SK-N-SH (cell line): ENCODE results near the gene USP16. TPM values are rescaled to one million over a fixed set of nuclear protein-coding genes. Genes with fewer than 3 reads are reported as not detected.

Experiments
- CTCF ChIA-PET: fragments of 300-600, 350-600 bp; formaldehyde crosslinking; extraction: SDS; loops from one replicate; lab custom pipeline; 2021; lab: Yijun Ruan, JAX
- POLR2A ChIA-PET: fragments of 350-600 bp; sonication (Branson Sonifier 250); formaldehyde crosslinking; extraction: SDS; loops from one replicate; lab custom pipeline; 2020; ENCODE audit warnings: antibody characterized with exemption, inconsistent platforms; lab: Yijun Ruan, JAX
- DNase-seq: peaks from one replicate; pipeline ENCODE4 v3.0.0; 2012
- H2AFZ ChIP-seq: fragments of 200-600 bp; sonication (generic); 2 replicates; pipeline ENCODE4 v1.8.1; 2016; ENCODE audit warnings: antibody characterized with exemption, mild to moderate bottlenecking, low read depth
- H3F3A ChIP-seq: fragments of 200-600 bp; sonication (generic); replicated peaks from 2 replicates; pipeline ENCODE3; 2016; ENCODE audit warnings: antibody characterized with exemption, mild to moderate bottlenecking; ENCODE audit not compliant: insufficient read depth
- H3K27ac ChIP-seq, 2 experiments: fragments of 200-500 bp in 1 of 2; fragments of 200-600 bp in 1 of 2; sonication (Bioruptor generic) in 1 of 2; sonication (generic), shearing (Covaris generic) in 1 of 2; 2 replicates each; pipeline versions ENCODE4 v1.5.1 to v1.6.1; 2014 to 2016; ENCODE audit warnings: low read depth in 2 of 2, inconsistent platforms in 1 of 2, low read length in 1 of 2, mild to moderate bottlenecking in 1 of 2, mixed read lengths in 1 of 2
- H3K27me3 ChIP-seq: fragments of 200-600 bp; sonication (generic), shearing (Covaris generic); 2 replicates; pipeline ENCODE4 v1.6.1; 2016; ENCODE audit warnings: mixed run types; ENCODE audit not compliant: insufficient read depth
- H3K36me3 ChIP-seq, 2 experiments: fragments of 200-500 bp in 1 of 2; fragments of 200-600 bp in 1 of 2; sonication (Bioruptor generic) in 1 of 2; sonication (generic) in 1 of 2; replicated peaks in 1 of 2; 2 replicates each; pipeline versions ENCODE3 to v1.5.1; 2014 to 2016; ENCODE audit warnings: low read length in 1 of 2, mild to moderate bottlenecking in 1 of 2; ENCODE audit not compliant: insufficient read depth in 2 of 2, control insufficient read depth in 1 of 2
- H3K4me1 ChIP-seq, 2 experiments: fragments of 200-500 bp in 1 of 2; fragments of 200-600 bp in 1 of 2; sonication (Bioruptor generic) in 1 of 2; sonication (generic), shearing (Covaris generic) in 1 of 2; 2 replicates each; pipeline versions ENCODE4 v1.5.1 to v1.6.1; 2014 to 2016; ENCODE audit warnings: low read depth in 1 of 2, low read length in 1 of 2, mixed run types in 1 of 2; ENCODE audit not compliant: insufficient read depth in 2 of 2, control insufficient read depth in 1 of 2
- H3K4me2 ChIP-seq: fragments of 200-600 bp; sonication (generic), shearing (Covaris generic); 2 replicates; pipeline ENCODE4 v1.6.1; 2017; ENCODE audit warnings: mixed run types
- H3K4me3 ChIP-seq, 2 experiments: fragments of 200-500 bp in 1 of 2; fragments of 200-600 bp in 1 of 2; sonication (Bioruptor generic) in 1 of 2; sonication (generic), shearing (Covaris generic) in 1 of 2; 2 replicates each; pipeline versions ENCODE4 v1.5.1 to v1.8.1; 2014 to 2016; ENCODE audit warnings: low read depth in 2 of 2, inconsistent platforms in 1 of 2, low read length in 1 of 2, mild to moderate bottlenecking in 1 of 2, mixed read lengths in 1 of 2, moderate library complexity in 1 of 2
- H3K79me2 ChIP-seq: fragments of 200-600 bp; sonication (generic); 2 replicates; pipeline ENCODE4 v1.8.1; 2017; ENCODE audit warnings: mild to moderate bottlenecking; ENCODE audit not compliant: insufficient read depth
- H3K9ac ChIP-seq: fragments of 200-600 bp; sonication (generic); 2 replicates; pipeline ENCODE4 v1.6.1; 2017; ENCODE audit warnings: mixed run types
- H3K9me2 ChIP-seq: fragments of 200-600 bp; sonication (generic); 2 replicates; pipeline ENCODE4 v1.6.1; 2017; ENCODE audit warnings: mixed run types
- H3K9me3 ChIP-seq: fragments of 200-600 bp; sonication (generic); 2 replicates; pipeline ENCODE4 v1.6.1; 2017; ENCODE audit warnings: mixed run types, mild to moderate bottlenecking, moderate library complexity
- H4K20me1 ChIP-seq: fragments of 200-600 bp; sonication (generic); 2 replicates; pipeline ENCODE4 v1.6.1; 2017; ENCODE audit warnings: mild to moderate bottlenecking, mixed run types; ENCODE audit not compliant: insufficient read depth
- CHD2 ChIP-seq: fragments of 150-350 bp; IDR thresholded peaks from 2 replicates; pipeline ENCODE4 v1.6.1; 2018; ENCODE audit warnings: low read length; ENCODE audit not compliant: partially characterized antibody
- EP300 ChIP-seq, 2 experiments: IDR thresholded peaks; 2 replicates each; pipeline versions ENCODE4 v1.4.0 to v1.6.1; 2012; ENCODE audit warnings: borderline replicate concordance in 1 of 2, low read depth in 1 of 2, low read length in 1 of 2
- EZH2phosphoT487 ChIP-seq: fragments of 200-600 bp; sonication (generic); IDR thresholded peaks from 2 replicates; pipeline ENCODE4 v1.6.1; 2017; ENCODE audit warnings: low read depth, mixed run types, mild to moderate bottlenecking, antibody characterized with exemption, moderate library complexity, borderline replicate concordance
- FOSL2 ChIP-seq: IDR thresholded peaks from 2 replicates; pipeline ENCODE4 v1.4.0; 2012; ENCODE audit warnings: low read depth, mild to moderate bottlenecking, moderate library complexity, borderline replicate concordance
- FOXJ3 ChIP-seq: sonication (generic); formaldehyde crosslinking; IDR thresholded peaks from 2 replicates; pipeline ENCODE4 v1.5.1; 2020; ENCODE audit warnings: mild to moderate bottlenecking, missing genetic modification reagents
- FOXM1 ChIP-seq: IDR thresholded peaks from 2 replicates; pipeline ENCODE4 v1.4.0; 2012; ENCODE audit warnings: low read depth, mild to moderate bottlenecking
- GABPA ChIP-seq: IDR thresholded peaks from 2 replicates; pipeline ENCODE4 v1.4.0; 2012; ENCODE audit warnings: low read depth, mild to moderate bottlenecking
- GATA2 ChIP-seq: sonication (generic); formaldehyde crosslinking; IDR thresholded peaks from 2 replicates; pipeline ENCODE4 v1.5.0; 2020; ENCODE audit warnings: mild to moderate bottlenecking, missing genetic modification reagents
- JUND ChIP-seq: IDR thresholded peaks from 2 replicates; pipeline ENCODE4 v1.4.0; 2012
- MEF2A ChIP-seq: IDR thresholded peaks from 2 replicates; pipeline ENCODE4 v1.4.0; 2012; ENCODE audit warnings: low read depth, borderline replicate concordance
- NRF1 ChIP-seq: IDR thresholded peaks from 2 replicates; pipeline ENCODE4 v1.6.1; 2012; ENCODE audit warnings: low read depth, mild to moderate bottlenecking, low read length
- RAD21 ChIP-seq: IDR thresholded peaks from 2 replicates; pipeline ENCODE4 v1.6.1; 2012; ENCODE audit warnings: mild to moderate bottlenecking, low read length
- RCOR1 ChIP-seq: fragments of 150-350 bp; IDR thresholded peaks from 2 replicates; pipeline ENCODE4 v1.6.1; 2017; ENCODE audit warnings: antibody characterized with exemption, low read length
- RFX5 ChIP-seq: IDR thresholded peaks from 2 replicates; pipeline ENCODE4 v1.6.1; 2012; ENCODE audit warnings: mild to moderate bottlenecking, improper control_type of control experiment, low read length
- TAF1 ChIP-seq: IDR thresholded peaks from 2 replicates; pipeline ENCODE4 v1.6.1; 2012; ENCODE audit warnings: low read depth, mild to moderate bottlenecking, low read length, moderate library complexity, borderline replicate concordance
- TEAD4 ChIP-seq: IDR thresholded peaks from 2 replicates; pipeline ENCODE4 v1.4.0; 2012; ENCODE audit warnings: mild to moderate bottlenecking, borderline replicate concordance; ENCODE audit not compliant: insufficient read depth
- WGBS: methylation state at CpG from one replicate; pipeline ENCODE4 v1.1.6; 2017; ENCODE audit warnings: low lambda C conversion rate; 5-methylcytosine and 5-hydroxymethylcytosine counted together
- polyA plus RNA-seq, 3 experiments: library from polyadenylated mRNA; depleted of rRNA; stranded (reverse); fragments of >200 nt; gene quantifications; 2 replicates each; pipeline ENCODE4 v1.2.3, GENCODE V29; 2012
- TF ChIP-seq, protein P1 (sequence below): fragments of 150-350 bp; IDR thresholded peaks from 2 replicates; pipeline ENCODE4 v1.6.1; 2017; ENCODE audit warnings: antibody characterized with exemption, low read length, low read depth, borderline replicate concordance
- TF ChIP-seq, protein P2 (sequence below): IDR thresholded peaks from 2 replicates; pipeline ENCODE4 v1.6.1; 2012; ENCODE audit warnings: mild to moderate bottlenecking, low read depth, low read length, moderate library complexity
- TF ChIP-seq, protein P3 (sequence below): fragments of 150-350 bp; IDR thresholded peaks from 2 replicates; pipeline ENCODE4 v1.6.1; 2016; ENCODE audit warnings: mild to moderate bottlenecking, low read depth, low read length
- TF ChIP-seq, protein P4 (sequence below): IDR thresholded peaks from 2 replicates; pipeline ENCODE4; 2012

The USP16 gene
- polyA plus RNA-seq, 1 of the 3 experiments (the other 2 are of a cell fraction), result 9.2 TPM

DNA sequence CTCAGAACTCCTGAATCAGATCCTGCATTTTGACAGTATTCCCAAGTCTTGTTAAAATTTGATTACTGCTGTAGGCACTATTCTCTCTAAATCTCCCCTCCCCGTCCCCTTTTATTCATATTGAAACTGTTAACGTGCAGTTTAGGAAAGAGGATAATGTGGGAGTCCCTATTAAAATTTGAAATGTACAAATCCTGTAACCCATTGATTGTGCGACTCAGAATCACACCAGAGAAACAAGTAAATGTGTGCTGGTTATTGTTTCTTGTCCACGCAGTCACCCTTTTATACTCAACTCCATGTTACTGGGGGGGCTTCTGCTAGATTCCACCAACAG is 31.2 kb upstream of the USP16 start:
- 20% methylated on average over 4 of the region's 4 CpGs for WGBS
- H3K36me3 ChIP-seq, result no peaks in the 10 kb centered on the region
- peak overlapping the region; percentile 60 for H3K9ac ChIP-seq
- H3K4me1 ChIP-seq, result peaks cover 0 to 20% of the 10 kb centered on the region in 2 experiments; a peak in 2 of 4 replicates
- H3K9me2 ChIP-seq, result no peaks in the 10 kb centered on the region
- peaks cover 7% of the 10 kb centered on the region for H3F3A ChIP-seq
- H3K27me3 ChIP-seq, result no peaks in the 10 kb centered on the region
- H3K79me2 ChIP-seq, result peaks cover 44% of the 10 kb centered on the region
- peak overlapping the region; percentile 79 for H2AFZ ChIP-seq
- no peaks in the 10 kb centered on the region for H4K20me1 ChIP-seq
- peak overlapping the region; percentile 89 to 91 for H3K4me3 ChIP-seq
- peak; percentile 15 for DNase-seq
- peak overlapping the region; percentile 75 for H3K4me2 ChIP-seq
- H3K9me3 ChIP-seq, result no peaks in the 10 kb centered on the region
- ChIA-PET CTCF (no interaction called here), POLR2A (interaction anchor here (1.0 to 2.5 kb wide), 4 partner anchors 9 to 32 kb away, joined by 3 to 27 read pairs (median 9); partner anchors contain the start of gene USP16)
- TF ChIP-seq, protein P1, sequence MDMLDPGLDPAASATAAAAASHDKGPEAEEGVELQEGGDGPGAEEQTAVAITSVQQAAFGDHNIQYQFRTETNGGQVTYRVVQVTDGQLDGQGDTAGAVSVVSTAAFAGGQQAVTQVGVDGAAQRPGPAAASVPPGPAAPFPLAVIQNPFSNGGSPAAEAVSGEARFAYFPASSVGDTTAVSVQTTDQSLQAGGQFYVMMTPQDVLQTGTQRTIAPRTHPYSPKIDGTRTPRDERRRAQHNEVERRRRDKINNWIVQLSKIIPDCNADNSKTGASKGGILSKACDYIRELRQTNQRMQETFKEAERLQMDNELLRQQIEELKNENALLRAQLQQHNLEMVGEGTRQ, result no peak
- TF ChIP-seq JUND (0 out of 2 replicates have a peak, but pooled peaks have one; percentile 3), TEAD4 (no peak), RCOR1 (no peak)
- peak overlapping the region; percentile 82 to 83 for H3K27ac ChIP-seq

DNA sequence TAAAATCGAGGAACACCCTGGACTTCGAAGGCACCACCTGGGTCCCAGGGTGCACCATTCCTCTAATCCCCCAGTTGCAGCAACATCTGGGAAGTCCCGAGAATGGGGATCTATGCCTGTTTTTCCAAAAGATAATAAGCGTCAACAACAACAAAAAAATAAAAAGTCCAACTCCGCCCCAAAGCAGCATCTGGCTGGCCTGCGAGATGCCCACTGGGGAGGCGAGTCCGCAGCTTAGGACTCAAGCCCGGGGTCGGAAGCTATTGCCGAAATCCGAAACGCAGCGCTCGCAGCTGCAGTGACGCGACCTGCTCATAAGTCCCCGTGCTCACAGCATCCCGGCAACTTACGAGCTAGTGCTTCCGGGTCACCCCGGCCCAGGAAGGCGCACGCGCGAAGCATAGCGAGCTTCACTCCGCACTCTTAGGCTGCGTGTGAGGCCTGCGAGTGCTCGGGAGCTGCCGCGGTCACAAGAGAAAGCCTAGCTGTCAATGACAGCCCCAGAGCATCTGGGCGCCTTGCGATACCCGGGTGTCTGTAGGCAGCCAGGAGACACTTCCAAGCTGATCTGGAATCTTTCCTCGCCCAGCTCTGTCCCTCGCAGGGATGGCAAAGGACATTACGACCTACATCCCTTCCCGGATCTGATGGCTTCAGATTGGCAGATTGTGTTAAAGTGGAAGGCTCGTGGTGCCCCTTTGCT is 21.9 kb upstream of the USP16 start:
- Histone ChIP-seq H3K79me2 (no peaks in the 10 kb centered on the region; the same call in 1 of the 2 replicates), H3K9me3 (no peaks in the 10 kb centered on the region), H2AFZ (peak overlapping the region; percentile 99), H3K9ac (peak overlapping the region; percentile 84), H3K4me2 (peak overlapping the region; percentile 94), H3F3A (peaks cover 23% of the 10 kb centered on the region), H3K4me3 (peak overlapping the region; percentile 73), H4K20me1 (no peaks in the 10 kb centered on the region), H3K36me3 (peaks cover 8 to 17% of the 10 kb centered on the region in 2 experiments), H3K9me2 (no peaks in the 10 kb centered on the region), H3K27ac (peak overlapping the region; percentile 84 to 97), H3K4me1 (peaks cover 0 to 3% of the 10 kb centered on the region in 2 experiments; a peak in 2 of 4 replicates), H3K27me3 (no peaks in the 10 kb centered on the region)
- ChIA-PET POLR2A (interaction anchor here (0.8 to 2.2 kb wide), 6 partner anchors 9 to 70 kb away, joined by 3 to 55 read pairs (median 20); partner anchors contain the start of genes CCT8, LTN1, RWDD2B and USP16), CTCF (interaction anchor here (1.0 to 1.1 kb wide), 2 partner anchors 17 to 22 kb away, joined by 3 read pairs; partner anchors contain the start of genes RWDD2B and USP16)
- WGBS, result 10% methylated on average over 13 of the region's 41 CpGs
- DNase-seq, result peak; percentile 97
- TF ChIP-seq RAD21, result no peak; the same call in 1 of the 2 replicates
- TF ChIP-seq, protein P2, sequence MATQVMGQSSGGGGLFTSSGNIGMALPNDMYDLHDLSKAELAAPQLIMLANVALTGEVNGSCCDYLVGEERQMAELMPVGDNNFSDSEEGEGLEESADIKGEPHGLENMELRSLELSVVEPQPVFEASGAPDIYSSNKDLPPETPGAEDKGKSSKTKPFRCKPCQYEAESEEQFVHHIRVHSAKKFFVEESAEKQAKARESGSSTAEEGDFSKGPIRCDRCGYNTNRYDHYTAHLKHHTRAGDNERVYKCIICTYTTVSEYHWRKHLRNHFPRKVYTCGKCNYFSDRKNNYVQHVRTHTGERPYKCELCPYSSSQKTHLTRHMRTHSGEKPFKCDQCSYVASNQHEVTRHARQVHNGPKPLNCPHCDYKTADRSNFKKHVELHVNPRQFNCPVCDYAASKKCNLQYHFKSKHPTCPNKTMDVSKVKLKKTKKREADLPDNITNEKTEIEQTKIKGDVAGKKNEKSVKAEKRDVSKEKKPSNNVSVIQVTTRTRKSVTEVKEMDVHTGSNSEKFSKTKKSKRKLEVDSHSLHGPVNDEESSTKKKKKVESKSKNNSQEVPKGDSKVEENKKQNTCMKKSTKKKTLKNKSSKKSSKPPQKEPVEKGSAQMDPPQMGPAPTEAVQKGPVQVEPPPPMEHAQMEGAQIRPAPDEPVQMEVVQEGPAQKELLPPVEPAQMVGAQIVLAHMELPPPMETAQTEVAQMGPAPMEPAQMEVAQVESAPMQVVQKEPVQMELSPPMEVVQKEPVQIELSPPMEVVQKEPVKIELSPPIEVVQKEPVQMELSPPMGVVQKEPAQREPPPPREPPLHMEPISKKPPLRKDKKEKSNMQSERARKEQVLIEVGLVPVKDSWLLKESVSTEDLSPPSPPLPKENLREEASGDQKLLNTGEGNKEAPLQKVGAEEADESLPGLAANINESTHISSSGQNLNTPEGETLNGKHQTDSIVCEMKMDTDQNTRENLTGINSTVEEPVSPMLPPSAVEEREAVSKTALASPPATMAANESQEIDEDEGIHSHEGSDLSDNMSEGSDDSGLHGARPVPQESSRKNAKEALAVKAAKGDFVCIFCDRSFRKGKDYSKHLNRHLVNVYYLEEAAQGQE, result no peak
- no peak for TF ChIP-seq GATA2 (CRISPR knock-in tag)
- TF ChIP-seq FOXJ3, result no peak
- peak; percentile 88 for TF ChIP-seq GABPA
- no peak for TF ChIP-seq EZH2phosphoT487
- TF ChIP-seq, protein P3, sequence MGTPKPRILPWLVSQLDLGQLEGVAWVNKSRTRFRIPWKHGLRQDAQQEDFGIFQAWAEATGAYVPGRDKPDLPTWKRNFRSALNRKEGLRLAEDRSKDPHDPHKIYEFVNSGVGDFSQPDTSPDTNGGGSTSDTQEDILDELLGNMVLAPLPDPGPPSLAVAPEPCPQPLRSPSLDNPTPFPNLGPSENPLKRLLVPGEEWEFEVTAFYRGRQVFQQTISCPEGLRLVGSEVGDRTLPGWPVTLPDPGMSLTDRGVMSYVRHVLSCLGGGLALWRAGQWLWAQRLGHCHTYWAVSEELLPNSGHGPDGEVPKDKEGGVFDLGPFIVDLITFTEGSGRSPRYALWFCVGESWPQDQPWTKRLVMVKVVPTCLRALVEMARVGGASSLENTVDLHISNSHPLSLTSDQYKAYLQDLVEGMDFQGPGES, result no peak
- peak; percentile 93 for TF ChIP-seq TAF1
- peak; percentile 59; the same call in 1 of the 2 replicates for TF ChIP-seq NRF1
- no peak for TF ChIP-seq MEF2A
- TF ChIP-seq EP300 (IDR thresholded peaks at IDR 0.05; ENCODE audit: borderline replicate concordance in 1 of 2, low read depth in 1 of 2, low read length in 1 of 2), result peak in 1 of 2 experiments; percentile 47; a peak in 2 of 4 replicates
- TF ChIP-seq FOXM1, result no peak
- TF ChIP-seq RFX5, result peak; percentile 68
- TF ChIP-seq CHD2, result peak; percentile 89
- TF ChIP-seq FOSL2, result no peak
- TF ChIP-seq, protein P4, sequence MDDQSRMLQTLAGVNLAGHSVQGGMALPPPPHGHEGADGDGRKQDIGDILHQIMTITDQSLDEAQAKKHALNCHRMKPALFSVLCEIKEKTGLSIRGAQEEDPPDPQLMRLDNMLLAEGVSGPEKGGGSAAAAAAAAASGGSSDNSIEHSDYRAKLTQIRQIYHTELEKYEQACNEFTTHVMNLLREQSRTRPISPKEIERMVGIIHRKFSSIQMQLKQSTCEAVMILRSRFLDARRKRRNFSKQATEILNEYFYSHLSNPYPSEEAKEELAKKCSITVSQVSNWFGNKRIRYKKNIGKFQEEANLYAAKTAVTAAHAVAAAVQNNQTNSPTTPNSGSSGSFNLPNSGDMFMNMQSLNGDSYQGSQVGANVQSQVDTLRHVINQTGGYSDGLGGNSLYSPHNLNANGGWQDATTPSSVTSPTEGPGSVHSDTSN, result 0 out of 2 replicates have a peak, but pooled peaks have one; percentile 17
